HT-29 (cell line): ENCODE data around the gene GLB1L2. TPM values are rescaled to one million over a fixed set of nuclear protein-coding genes. Genes with fewer than 3 reads are reported as not detected.

ENCODE experiments used
- DNase-seq: peaks from one replicate; pipeline ENCODE4 v3.0.0-alpha.2; 2015; ENCODE audit warnings: low spot score
- total RNA-seq: library from RNA; depleted of rRNA; stranded (reverse); fragments of >200 nt; shearing (Covaris generic); gene quantifications from 2 replicates; pipeline ENCODE4 v1.2.3, GENCODE V29; 2014

Gene GLB1L2
- total RNA-seq, 1 experiment from 2014 or later = 77.4 TPM

GRCh38 chr11:134365011-134365925 lies 33.5 kb downstream of the GLB1L2 start:
- DNase-seq = no peak

DNA sequence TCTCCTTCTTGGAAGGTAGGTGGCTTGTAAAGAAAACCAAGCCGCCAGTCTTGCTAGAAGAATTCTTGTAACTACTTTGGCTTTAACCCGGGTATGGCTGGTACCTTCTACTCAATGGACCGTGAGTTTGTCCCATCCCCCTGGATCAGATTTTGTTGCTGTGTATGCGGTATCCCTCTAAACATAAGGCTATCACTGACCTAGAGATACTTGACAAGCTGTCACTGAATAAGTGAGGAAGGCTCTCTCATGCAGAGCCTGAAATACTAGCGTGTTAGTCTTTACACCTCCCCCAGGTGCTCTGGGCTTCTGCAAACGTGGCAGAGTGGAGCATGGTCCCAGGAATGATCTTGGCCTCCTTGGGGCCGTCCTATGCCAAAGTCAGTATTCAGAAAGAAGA lies 34.5 kb downstream of the GLB1L2 start:
- DNase-seq = no peak

- DNase-seq = no peak
Observed at GRCh38 chr11:134367781-134368180, 36.0 kb downstream of the GLB1L2 start.

DNA sequence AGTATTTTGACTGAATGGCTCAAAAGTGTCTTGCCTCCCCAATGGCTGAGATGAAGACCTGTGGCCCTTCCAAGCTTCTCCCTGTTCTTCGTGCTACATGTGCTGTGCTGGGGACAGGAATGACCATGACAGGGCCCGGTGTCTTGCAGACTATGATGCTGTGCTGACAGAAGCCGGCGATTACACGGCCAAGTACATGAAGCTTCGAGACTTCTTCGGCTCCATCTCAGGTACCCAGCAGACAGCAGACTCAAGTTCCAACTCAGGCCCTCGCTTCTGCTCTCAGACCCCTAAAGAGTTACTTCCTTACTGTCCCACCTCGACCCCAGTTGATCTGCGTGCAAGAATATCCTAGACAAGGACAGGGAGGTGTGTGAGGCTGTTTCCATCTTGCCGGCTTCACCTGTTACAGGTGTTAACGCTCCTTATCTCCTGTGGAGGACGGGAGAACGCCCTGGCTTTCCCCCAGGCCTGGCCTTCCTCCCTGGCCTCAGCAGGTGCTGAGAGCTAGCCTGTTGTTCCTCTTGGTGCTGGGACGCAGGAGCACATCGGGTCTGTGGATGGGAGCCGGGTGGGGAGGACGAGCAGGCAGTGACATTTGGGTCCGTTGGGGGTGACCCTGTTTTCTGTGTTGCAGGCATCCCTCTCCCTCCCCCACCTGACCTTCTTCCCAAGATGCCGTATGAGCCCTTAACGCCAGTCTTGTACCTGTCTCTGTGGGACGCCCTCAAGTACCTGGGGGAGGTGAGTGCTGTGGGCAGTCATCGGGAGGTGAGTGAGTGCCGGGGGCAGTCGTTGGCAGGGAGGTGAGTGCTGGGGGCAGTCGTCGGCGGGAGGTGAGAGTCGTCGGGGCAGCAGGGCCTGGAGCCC lies 38.1 kb downstream of the GLB1L2 start:
- DNase-seq = no peak

GRCh38 chr11:134370526-134371435 lies 39.0 kb downstream of the GLB1L2 start:
- no peak for DNase-seq

GRCh38 chr11:134371436-134372185 lies 39.8 kb downstream of the GLB1L2 start:
- no peak for DNase-seq

- DNase-seq = no peak
Observed at GRCh38 chr11:134372536-134372935, 40.7 kb downstream of the GLB1L2 start.

DNA sequence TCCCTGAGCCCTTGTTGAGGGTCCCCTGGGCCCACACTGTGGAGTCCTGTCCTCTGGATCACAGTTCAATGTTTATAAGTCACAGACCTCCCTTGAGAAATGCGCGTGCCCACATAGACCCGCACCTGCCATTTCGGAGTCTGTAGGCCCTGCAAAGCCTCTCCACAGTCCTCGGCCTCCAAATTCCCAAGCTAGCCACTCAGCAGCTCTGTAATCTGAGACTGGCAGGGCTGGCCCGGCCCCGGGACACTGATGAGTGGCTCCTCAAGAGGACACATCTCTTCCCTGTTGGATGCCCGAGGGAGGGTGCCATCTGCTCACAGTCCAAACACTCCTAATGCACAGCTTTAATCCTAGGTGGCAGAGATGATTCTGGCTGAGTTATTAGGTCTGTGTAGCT lies 41.2 kb downstream of the GLB1L2 start:
- DNase-seq = no peak

- no peak for DNase-seq
Observed at GRCh38 chr11:134373591-134374052, 41.8 kb downstream of the GLB1L2 start.

DNA sequence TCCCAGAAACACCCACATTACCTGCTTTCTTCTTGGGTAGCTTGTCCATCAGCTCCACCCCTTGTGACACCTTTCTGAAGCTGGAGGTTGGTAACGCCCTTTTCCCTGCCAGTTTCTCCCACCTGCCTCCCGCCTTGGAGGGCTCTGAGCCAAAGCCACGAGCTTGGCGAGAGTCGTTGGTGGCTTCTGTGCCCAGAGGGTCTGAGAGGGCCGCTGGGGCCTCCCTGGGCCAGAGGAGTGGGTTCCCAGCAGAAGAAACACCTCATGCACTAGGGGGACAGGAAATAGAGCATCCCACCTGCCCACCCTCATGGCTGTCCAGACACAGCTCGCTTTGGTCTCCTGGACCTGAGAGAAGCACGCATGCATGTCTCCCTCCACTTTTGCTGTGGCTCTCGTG lies 42.4 kb downstream of the GLB1L2 start:
- DNase-seq = no peak

- no peak for DNase-seq
Observed at GRCh38 chr11:134374891-134375550, 43.2 kb downstream of the GLB1L2 start.

DNA sequence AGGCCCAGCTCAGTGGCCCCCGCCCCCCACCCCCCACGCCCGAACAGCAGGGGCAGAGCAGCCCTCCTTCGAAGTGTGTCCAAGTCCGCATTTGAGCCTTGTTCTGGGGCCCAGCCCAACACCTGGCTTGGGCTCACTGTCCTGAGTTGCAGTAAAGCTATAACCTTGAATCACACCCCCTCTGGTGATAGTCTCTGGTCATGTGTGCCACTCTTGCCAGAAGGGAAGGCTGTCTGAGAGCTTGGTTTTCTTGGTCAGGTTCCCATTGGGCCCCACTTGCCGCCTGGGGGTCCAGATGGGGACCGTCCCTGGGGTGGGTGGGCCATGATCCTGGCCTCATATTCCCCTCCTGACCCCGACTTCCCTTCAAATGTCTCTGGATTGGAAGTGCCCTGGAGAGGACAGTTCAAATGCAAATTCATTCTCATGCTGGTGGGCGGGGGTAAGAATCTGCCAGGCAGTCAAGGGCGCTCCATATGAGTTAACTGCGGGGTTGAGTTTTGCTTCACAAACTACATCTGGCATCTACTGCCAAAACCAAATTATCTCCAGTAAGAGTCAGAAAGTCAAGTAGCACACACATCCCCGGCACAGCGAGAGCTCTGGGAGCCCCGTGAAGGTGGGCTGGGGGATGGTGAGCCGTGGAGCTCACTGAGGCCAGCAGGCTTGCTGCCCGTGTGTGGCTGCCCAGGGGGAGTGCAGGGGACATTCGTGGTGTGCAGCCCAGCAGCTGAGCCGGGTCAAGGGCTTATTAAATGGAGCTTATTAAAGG lies 44.5 kb downstream of the GLB1L2 start:
- no peak for DNase-seq

DNA sequence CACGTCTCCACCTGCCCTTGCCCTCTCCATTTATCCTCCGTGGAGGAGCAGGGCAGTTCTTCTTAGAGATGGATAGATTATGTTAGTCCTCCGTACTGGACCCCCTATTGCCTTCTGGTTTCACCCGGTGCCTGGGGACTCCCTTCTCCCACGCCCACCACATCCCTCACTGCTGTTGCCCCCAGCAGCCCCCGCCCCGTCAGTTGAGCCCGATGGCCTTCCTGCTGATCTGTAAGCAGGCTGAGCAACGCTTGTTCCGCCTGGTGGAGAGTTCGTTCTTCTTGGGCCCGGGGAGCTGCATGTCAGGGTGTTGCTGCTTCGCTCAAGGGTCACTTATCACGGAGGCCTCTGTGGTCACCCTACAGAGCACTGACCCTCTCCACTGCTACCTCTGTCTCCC lies 46.1 kb downstream of the GLB1L2 start:
- DNase-seq = no peak

- no peak for DNase-seq
Observed at GRCh38 chr11:134379241-134379640, 47.5 kb downstream of the GLB1L2 start.

- no peak for DNase-seq
Observed at GRCh38 chr11:134380229-134380628, 48.4 kb downstream of the GLB1L2 start.

DNA sequence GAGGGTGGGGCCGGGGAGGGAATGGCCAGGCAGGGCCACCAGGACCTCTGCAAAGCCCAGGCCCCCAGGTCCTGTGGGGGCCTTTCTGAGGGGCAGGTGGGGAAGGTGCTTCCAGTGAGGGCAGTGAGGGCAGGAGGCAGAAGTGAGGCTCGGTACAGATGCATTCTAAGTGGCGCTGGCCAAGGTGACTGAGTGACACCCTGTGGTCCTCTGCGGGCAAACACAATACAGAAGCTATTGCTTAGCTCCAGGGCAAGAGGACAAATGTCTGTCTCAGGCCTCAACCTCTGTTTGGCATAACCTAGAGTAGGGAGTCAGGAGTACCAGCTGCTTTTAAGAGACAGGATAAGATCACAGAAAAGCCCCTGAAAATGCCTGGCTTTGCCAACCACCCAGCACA lies 49.0 kb downstream of the GLB1L2 start:
- DNase-seq = peak; percentile 17

GRCh38 chr11:134382257-134382656 lies 50.5 kb downstream of the GLB1L2 start:
- DNase-seq = no peak

DNA sequence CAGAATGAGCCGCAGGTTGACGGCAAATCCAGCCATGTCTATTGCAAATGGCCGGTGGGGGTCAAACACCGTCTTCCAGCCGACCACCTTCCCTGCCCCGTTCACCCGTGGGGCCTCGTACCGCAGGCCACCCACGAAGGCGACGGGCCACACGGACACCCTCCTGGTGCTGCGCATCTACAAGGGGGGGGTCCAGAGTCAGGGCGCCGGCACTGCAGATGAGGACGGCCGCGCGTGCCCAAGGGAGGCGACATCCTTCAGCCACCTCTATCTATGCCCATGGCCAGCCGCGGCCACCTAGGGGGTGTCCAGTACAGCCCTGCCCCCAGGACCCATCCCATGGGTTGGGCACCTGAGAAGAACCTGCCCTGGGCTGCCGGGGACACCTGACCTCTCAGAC lies 51.0 kb downstream of the GLB1L2 start:
- DNase-seq = no peak

DNA sequence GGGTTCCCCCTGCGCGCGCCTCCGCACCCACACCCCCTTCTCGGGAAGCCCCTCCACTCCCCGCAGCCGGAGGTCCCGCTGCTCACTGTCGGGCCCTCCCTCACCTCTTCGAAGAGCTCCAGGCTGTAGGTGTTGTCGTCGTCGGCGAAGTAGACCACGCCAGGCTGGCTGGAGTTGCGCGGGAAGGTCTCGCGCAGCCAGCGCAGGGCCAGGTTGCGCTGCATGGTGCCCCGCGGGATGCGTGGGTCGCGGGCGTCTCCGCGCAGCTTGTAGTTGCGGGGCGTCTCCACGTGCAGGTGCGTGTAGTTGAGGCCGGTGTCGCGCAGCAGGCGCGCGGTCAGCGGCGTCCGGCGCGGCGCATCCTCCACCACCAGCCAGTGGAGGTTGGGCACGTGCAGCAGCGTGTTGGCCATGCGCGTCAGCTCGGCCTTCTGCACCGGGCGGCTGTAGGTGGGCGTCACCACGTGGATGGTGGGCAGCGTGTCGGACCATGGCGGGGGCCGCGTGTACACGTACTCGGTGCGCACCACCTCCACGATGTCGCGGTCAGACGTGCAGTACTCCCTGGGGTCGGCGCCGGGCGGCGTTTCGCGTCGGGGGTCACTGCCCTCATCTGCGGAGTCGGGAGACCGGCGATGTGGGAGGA lies 51.9 kb downstream of the GLB1L2 start:
- DNase-seq = no peak
